ENCODE data around the gene EWSR1. TPM values are rescaled to one million over a fixed set of nuclear protein-coding genes. Genes with fewer than 3 reads are reported as not detected.
A peak's percentile ranks its signal among the peaks of the same experiment; 100 is the strongest.
"Not testable (repeated sequence)": the region's sequence is repeated elsewhere in the genome, so short reads cannot be mapped to it uniquely, and the experiment has no call there.

Gene EWSR1
- total and polyA plus RNA-seq, 2 donors = 98.6 to 143 TPM

- Histone ChIP-seq H3K4me1 (ENCODE audit: insufficient read depth) (no peaks in the 10 kb centered on the region), H3K36me3 (ENCODE audit: insufficient read depth) (no peaks in the 10 kb centered on the region), H3K27ac (ENCODE audit: low read depth) (no peak overlapping the region), H3K4me3 (ENCODE audit: low read depth, low read length) (no peak overlapping the region)
- 95% methylated on average over 2 of the region's 2 CpGs for WGBS
- DNase-seq (ENCODE audit: extremely low spot score) = no peak
These were observed 73.7 kb downstream of the EWSR1 start for GRCh38 chr22:29341849-29342127.

GRCh38 chr22:29342177-29342576 lies 74.1 kb downstream of the EWSR1 start:
- Histone ChIP-seq H3K27ac (ENCODE audit: low read depth) (no peak overlapping the region), H3K36me3 (ENCODE audit: insufficient read depth) (no peaks in the 10 kb centered on the region), H3K4me3 (ENCODE audit: low read depth, low read length) (no peak overlapping the region), H3K4me1 (ENCODE audit: insufficient read depth) (no peaks in the 10 kb centered on the region)
- 84% methylated on average over 6 of the region's 6 CpGs for WGBS
- no peak for DNase-seq (ENCODE audit: extremely low spot score)

GRCh38 chr22:29342577-29343312 lies 74.7 kb downstream of the EWSR1 start:
- peak; percentile 18 for DNase-seq (ENCODE audit: extremely low spot score)
- Histone ChIP-seq H3K36me3 (ENCODE audit: insufficient read depth) (no peaks in the 10 kb centered on the region), H3K4me1 (ENCODE audit: insufficient read depth) (no peaks in the 10 kb centered on the region), H3K4me3 (ENCODE audit: low read depth, low read length) (no peak overlapping the region), H3K27ac (ENCODE audit: low read depth) (no peak overlapping the region)
- 85% methylated on average over 10 of the region's 10 CpGs for WGBS

DNA sequence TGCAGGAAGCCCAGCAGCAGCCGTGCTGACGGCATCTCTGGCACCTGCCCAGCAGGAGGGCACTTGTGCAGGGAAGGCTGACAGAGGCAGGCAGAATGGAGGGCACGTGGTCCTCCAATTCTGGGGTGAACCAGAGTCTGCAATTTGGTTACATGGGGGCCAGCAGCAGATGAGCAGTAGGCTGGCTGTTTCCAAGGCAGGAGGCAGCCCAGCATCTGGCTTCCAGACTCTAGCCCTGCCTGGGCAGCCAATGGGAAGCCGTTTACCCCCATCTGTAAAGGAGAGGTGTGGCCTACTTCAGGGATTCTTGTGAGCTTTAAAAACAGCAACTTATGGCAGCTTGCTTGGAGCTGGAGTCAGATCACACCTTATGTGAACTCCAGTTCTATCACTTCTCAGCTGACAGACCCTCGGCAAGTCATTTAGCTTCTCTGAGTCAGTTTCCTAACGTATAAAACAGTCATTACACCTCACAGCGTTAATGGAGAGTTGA lies 75.3 kb downstream of the EWSR1 start:
- WGBS = 69% methylated on average over 7 of the region's 7 CpGs
- no peak for DNase-seq (ENCODE audit: extremely low spot score)

DNA sequence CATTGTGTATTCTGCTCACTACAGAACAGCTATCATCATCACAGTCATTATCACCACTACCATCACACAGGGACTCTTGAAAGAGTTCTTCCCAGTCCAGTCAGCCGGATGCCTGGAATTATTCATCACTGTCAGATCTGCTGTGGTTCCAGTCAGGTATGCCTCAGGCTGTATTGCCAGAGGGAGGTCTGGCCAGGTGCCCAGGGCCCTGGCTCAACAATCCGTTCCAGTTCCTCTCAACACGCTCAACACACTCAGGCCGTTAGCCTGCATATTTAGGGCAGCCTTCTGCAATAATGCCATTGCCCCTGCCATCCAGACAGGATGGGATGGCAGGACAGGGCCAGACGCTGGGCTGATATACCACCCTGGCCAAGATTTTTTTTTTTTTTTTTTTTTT lies 76.1 kb downstream of the EWSR1 start:
- no peak overlapping the region for H3K27ac ChIP-seq (ENCODE audit: low read depth)
- H3K36me3 ChIP-seq (ENCODE audit: insufficient read depth) = no peaks in the 10 kb centered on the region
- H3K4me1 ChIP-seq (ENCODE audit: insufficient read depth) = no peaks in the 10 kb centered on the region
- H3K4me3 ChIP-seq (ENCODE audit: low read depth, low read length) = no peak overlapping the region
- 36% methylated on average over 5 of the region's 5 CpGs for WGBS
- DNase-seq (ENCODE audit: extremely low spot score) = peak; percentile 40

More for the DNA sequence above, 75.3 kb downstream of the EWSR1 start:
- Histone ChIP-seq H3K4me1 (ENCODE audit: insufficient read depth) (no peaks in the 10 kb centered on the region), H3K36me3 (ENCODE audit: insufficient read depth) (no peaks in the 10 kb centered on the region), H3K4me3 (ENCODE audit: low read depth, low read length) (no peak overlapping the region), H3K27ac (ENCODE audit: low read depth) (no peak overlapping the region)

- H3K4me3 ChIP-seq (ENCODE audit: low read depth, low read length); H3K27ac ChIP-seq (ENCODE audit: low read depth); H3K4me1 ChIP-seq (ENCODE audit: insufficient read depth); DNase-seq (ENCODE audit: extremely low spot score); H3K36me3 ChIP-seq (ENCODE audit: insufficient read depth): not testable (repeated sequence)
- WGBS = 81% methylated on average over 5 of the region's 5 CpGs
These were observed 76.8 kb downstream of the EWSR1 start for GRCh38 chr22:29344889-29345288.

GRCh38 chr22:29345932-29346331 lies 77.9 kb downstream of the EWSR1 start:
- DNase-seq (ENCODE audit: extremely low spot score) = no peak
- no peak overlapping the region for H3K4me3 ChIP-seq (ENCODE audit: low read depth, low read length)
- no peaks in the 10 kb centered on the region for H3K4me1 ChIP-seq (ENCODE audit: insufficient read depth)
- no peaks in the 10 kb centered on the region for H3K36me3 ChIP-seq (ENCODE audit: insufficient read depth)
- H3K27ac ChIP-seq (ENCODE audit: low read depth) = no peak overlapping the region

GRCh38 chr22:29346659-29347058 lies 78.6 kb downstream of the EWSR1 start:
- H3K27ac ChIP-seq (ENCODE audit: low read depth) = no peak overlapping the region
- H3K4me3 ChIP-seq (ENCODE audit: low read depth, low read length) = no peak overlapping the region
- WGBS = 93% methylated on average over 4 of the region's 4 CpGs
- H3K4me1 ChIP-seq (ENCODE audit: insufficient read depth) = no peaks in the 10 kb centered on the region
- DNase-seq (ENCODE audit: extremely low spot score) = no peak
- no peaks in the 10 kb centered on the region for H3K36me3 ChIP-seq (ENCODE audit: insufficient read depth)

- DNase-seq (ENCODE audit: extremely low spot score) = no peak
- Histone ChIP-seq H3K4me1 (ENCODE audit: insufficient read depth) (no peaks in the 10 kb centered on the region), H3K36me3 (ENCODE audit: insufficient read depth) (no peaks in the 10 kb centered on the region), H3K4me3 (ENCODE audit: low read depth, low read length) (no peak overlapping the region), H3K27ac (ENCODE audit: low read depth) (no peak overlapping the region)
- 88% methylated on average over 2 of the region's 2 CpGs for WGBS
These were observed 80.0 kb downstream of the EWSR1 start for GRCh38 chr22:29348041-29348440.

DNA sequence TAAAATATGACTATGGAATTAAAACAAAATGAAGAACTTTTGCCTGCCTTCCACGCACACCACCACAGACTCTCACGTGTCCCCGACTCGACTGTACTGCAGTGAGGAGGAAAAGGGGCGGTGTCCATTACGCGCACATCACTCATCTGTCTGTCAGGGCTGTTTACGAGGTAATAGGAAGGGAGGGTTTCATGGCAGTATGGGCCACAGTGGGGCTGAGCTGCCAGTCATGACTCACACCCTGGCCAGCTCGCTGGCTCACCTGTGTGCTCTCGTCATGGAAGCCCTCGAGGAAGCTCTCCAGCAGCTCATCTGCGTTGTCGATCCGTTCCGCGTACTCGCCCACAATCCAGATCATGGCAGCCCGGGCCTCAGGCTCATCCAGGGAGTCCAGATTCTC lies 80.9 kb downstream of the EWSR1 start:
- Histone ChIP-seq H3K36me3 (ENCODE audit: insufficient read depth) (peaks cover 2% of the 10 kb centered on the region), H3K4me1 (ENCODE audit: insufficient read depth) (no peaks in the 10 kb centered on the region), H3K4me3 (ENCODE audit: low read depth, low read length) (no peak overlapping the region), H3K27ac (ENCODE audit: low read depth) (no peak overlapping the region)
- 84% methylated on average over 18 of the region's 18 CpGs for WGBS
- DNase-seq (ENCODE audit: extremely low spot score) = no peak

Small RNA genes lying within 50 kb of the gene (small RNA-seq; reads per million reads assigned to genes)
- gene MIR3653 = not detected

Other genes with a start within 250 kb of the EWSR1 start
- gene C22orf31, start 206.4 kb upstream of the EWSR1 start, total RNA-seq = not detected
- gene C22orf31, start 206.4 kb upstream of the EWSR1 start, polyA plus RNA-seq = not detected
- 10.1 TPM for gene KREMEN1, start 195.2 kb upstream of the EWSR1 start, total RNA-seq
- gene KREMEN1, start 195.2 kb upstream of the EWSR1 start, polyA plus RNA-seq = 16.7 TPM
- 9.4 TPM for gene EMID1, start 62.4 kb upstream of the EWSR1 start, total RNA-seq
- gene EMID1, start 62.4 kb upstream of the EWSR1 start, polyA plus RNA-seq = 7.0 TPM
- gene RHBDD3, start 287 bp upstream of the EWSR1 start, total RNA-seq = 11.7 TPM
- 26.9 TPM for gene RHBDD3, start 287 bp upstream of the EWSR1 start, polyA plus RNA-seq
- gene GAS2L1, start 38.4 kb downstream of the EWSR1 start, total RNA-seq = 4.8 TPM
- gene GAS2L1, start 38.4 kb downstream of the EWSR1 start, polyA plus RNA-seq = 33.7 TPM
- gene RASL10A, start 47.4 kb downstream of the EWSR1 start, total RNA-seq = 0.58 TPM
- gene RASL10A, start 47.4 kb downstream of the EWSR1 start, polyA plus RNA-seq = 2.0 TPM
- gene AP1B1, start 120.3 kb downstream of the EWSR1 start, total RNA-seq = 41.9 TPM
- 40.0 TPM for gene AP1B1, start 120.3 kb downstream of the EWSR1 start, polyA plus RNA-seq
- gene RFPL1, start 170.3 kb downstream of the EWSR1 start, total RNA-seq = not detected
- not detected for gene RFPL1, start 170.3 kb downstream of the EWSR1 start, polyA plus RNA-seq
- 0.90 TPM for gene NEFH, start 211.9 kb downstream of the EWSR1 start, total RNA-seq
- 1.1 TPM for gene NEFH, start 211.9 kb downstream of the EWSR1 start, polyA plus RNA-seq

Measured in urinary bladder (tissue), 4 donors.